Measurements from ENCODE around the gene TSC22D2.
A peak's percentile ranks its signal among the peaks of the same experiment; 100 is the strongest.

TSC22D2 gene

DNA sequence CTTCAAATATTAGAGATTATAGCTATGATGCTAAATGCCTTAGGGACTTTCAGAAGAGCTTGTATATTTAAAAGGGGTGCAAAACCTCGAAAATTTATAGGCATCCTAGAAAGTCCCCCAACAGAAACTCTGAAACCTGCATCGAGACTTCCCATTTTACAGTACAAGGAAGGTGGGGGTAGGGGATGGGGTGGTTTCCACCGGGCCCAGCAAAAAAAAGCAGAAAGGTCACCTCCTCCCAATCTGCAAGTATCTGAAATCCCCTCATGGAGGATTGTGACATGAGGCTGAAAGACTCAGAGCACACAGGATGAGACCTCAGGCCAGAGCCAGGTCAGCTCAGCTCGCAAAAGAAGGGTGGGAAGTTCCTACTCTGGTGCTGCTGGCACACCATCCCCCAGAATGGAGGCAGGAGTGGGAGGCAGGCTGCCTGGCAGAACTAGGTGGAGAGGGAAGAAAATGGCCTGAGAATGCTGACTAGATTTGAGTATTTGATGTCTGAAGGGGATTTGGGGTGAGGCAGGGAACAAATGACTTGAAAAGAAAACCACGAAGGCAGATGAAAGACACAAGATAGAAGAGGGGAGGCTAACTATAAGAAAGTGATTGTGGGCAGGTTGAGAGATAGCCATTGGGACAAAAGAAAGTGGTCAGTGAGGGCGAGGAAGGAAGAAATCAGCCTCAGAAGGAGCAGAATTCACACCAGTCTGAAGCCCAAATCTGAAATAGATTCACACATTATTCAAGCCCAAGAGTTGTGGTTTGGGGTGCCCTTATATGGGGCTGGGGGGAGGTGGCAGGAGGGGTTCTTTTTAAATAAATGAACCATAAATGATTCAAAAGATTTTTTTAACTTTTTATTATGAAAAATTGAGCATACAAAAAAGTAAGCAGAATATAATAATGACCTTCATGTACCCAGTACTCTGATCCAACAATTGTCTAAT, 22.5 kb upstream of the TSC22D2 start:
- DNase-seq (ENCODE audit: low read depth in 3 of 3): peak in 1 of 3 experiments; percentile 1

- no peak for DNase-seq (ENCODE audit: low read depth in 3 of 3)
Measured at GRCh38 chr3:150388498-150389418, 19.3 kb upstream of the TSC22D2 start.

DNA sequence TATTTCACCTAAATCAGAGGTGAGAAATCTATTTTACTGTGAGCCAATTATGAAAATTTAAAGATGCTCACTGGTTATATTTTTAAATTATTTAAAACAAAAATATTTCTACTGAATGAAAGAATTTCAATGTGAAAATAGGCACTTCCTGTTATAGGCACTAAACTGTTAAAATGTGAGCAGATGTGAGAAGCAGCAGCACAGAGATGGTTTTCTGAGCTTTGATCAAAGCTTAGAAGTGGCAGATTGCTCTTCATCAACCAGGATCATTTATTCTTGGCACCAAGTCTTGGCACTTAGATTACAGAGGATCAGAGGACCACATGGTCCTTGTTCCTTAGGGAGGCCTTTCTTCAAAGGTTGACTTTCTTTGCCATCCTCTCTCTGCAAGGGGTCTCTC, 18.0 kb upstream of the TSC22D2 start:
- no peak for DNase-seq (ENCODE audit: low read depth in 3 of 3)

GRCh38 chr3:150391161-150391560, 16.9 kb upstream of the TSC22D2 start:
- DNase-seq (ENCODE audit: low read depth in 3 of 3): no peak

DNA sequence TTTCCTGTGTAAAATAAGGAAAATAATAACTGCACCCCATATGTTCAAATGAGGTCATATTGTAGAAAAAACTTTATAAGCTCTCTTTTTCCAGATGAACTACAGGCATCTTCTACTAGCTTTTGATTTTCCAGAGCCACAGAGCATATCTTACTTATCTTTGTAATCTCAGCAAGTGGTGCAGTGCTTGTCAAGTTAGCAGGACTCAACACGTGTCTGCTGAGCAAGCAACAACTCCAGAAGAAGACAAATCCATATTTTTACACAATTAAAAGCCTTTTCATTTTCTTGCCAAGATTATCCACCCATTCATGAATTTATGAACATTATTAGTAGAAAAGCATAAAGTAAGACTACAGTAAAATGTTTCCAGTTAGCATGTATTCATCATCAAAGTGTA, 14.4 kb upstream of the TSC22D2 start:
- DNase-seq (ENCODE audit: low read depth in 3 of 3): no peak

GRCh38 chr3:150394606-150395005, 13.5 kb upstream of the TSC22D2 start:
- no peak for DNase-seq (ENCODE audit: low read depth in 3 of 3)

GRCh38 chr3:150396491-150396890, 11.6 kb upstream of the TSC22D2 start:
- DNase-seq (ENCODE audit: low read depth in 3 of 3): no peak

DNA sequence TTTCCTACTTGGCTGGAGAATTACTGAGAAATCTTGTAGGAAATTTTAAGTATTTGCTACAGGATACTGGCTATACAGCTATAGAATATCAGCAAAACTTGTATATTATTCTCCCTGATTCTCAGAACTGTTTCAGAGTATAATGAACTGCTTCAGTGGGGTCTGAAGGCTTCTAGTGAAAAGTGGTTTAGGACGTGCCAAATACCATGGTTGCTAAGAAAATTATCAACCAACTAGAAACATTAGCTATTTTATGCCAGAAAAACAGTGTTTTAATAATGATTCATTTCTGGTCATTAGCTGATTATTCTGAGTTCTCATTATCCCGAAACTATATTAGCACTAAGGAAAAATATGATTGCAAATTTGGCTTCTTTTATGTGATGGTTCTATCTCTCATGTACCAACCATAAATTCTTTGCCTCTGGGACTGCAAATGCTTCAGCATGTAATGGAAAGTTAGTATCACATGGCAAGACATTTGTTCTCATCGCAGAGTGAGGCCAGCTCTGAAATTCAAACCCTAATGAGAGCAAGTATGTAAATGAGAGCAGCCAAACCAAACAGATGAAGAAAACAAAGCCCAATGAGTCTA, 11.0 kb upstream of the TSC22D2 start:
- no peak for DNase-seq (ENCODE audit: low read depth in 3 of 3)

- no peak for DNase-seq (ENCODE audit: low read depth in 3 of 3)
Measured at GRCh38 chr3:150399060-150399459, 9.0 kb upstream of the TSC22D2 start.

DNA sequence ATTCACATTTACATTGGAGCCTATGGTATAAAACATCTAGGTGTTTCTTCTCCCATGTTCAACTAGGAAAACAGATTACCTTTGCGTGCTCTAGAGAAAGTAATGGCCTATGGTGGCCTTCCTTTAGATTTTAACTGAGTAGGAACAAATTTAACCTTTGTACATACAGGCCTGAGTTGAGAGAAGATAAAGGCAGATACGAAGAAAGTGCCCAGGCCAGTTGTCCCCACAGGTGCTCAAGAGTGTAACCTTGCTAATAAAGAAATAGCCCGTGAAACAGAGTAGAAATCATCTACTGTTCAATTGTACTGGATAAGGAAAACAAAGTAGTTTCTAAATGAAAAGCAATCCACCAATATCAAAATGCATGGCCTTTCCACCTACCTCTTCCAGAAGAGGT, 6.8 kb upstream of the TSC22D2 start:
- no peak for DNase-seq (ENCODE audit: low read depth in 3 of 3)

GRCh38 chr3:150402217-150402616, 5.9 kb upstream of the TSC22D2 start:
- no peak for DNase-seq (ENCODE audit: low read depth in 3 of 3)

DNA sequence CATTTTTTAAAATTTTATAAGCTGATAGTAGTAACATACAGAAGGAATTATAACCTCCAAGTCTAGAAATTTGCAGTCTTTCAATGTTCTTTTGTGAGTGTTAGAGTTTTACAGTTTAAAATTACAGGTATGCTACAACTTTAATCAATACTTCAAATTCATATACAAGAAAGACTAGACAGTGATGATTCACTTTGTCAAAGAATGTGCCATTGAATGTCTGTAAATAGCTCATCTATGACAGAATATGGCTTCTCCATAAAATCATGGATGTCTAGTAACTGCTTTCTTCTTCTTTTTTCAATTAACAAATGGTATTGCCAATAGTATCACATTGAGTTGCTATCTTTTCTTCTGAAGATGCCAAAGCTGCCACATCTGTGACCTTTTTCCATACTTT, 4.1 kb upstream of the TSC22D2 start:
- no peak for DNase-seq (ENCODE audit: low read depth in 3 of 3)

DNA sequence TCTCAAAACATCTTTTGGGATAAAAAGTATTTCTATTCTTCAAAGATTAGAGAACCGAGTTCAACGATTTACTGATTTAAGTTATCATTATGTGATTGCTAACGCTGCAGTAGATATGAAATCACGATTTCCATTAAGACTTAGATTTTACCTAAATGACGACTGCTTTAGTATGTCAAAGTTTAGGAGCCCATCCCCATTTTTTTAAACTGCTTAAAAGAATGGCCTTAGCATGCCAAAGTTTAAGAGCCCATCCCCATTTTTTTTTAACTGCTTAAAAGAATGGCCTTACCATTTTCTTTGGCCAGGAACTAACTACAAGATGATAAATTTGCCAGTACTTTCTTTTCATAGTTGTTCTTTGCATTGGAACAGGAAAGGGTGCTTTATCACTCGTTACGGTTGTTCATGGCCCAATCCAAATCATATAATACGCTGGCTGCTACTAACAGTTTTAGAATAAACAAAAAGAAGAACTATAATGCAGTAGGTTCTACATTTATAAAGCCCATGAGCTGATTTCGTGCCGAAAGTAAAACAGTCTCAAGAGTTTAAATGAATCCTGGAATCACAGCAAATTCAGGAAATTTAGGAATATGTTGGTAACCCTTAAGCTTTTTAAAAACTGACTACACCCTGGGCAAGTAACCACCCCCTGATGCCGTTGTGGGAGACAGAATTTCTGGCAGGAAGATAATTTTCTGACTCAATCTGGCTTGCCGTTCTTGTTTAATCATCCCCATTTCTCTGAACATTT, 869 bp upstream of the TSC22D2 start:
- no peak for DNase-seq (ENCODE audit: low read depth in 3 of 3)

DNA sequence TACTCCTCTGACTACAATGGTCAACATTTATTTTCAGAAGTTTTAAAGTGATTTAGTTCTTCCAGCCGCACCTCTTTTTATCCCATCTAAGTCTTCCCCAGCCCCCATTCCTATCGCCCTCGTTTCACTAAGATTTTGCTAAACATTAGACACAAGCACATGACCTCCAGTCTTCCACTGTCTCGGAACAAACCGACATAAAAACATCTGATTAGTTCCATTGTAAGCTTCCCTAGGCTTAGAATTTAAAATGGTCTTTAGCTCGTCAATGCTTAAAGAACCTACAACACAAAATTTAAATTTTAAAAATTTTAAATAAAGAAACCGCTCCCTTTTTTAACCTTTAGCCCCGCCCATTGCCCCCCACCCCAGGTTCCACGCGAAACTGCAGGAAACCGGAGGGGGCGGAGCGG, 284 bp upstream of the TSC22D2 start:
- DNase-seq (ENCODE audit: low read depth in 3 of 3): no peak

DNA sequence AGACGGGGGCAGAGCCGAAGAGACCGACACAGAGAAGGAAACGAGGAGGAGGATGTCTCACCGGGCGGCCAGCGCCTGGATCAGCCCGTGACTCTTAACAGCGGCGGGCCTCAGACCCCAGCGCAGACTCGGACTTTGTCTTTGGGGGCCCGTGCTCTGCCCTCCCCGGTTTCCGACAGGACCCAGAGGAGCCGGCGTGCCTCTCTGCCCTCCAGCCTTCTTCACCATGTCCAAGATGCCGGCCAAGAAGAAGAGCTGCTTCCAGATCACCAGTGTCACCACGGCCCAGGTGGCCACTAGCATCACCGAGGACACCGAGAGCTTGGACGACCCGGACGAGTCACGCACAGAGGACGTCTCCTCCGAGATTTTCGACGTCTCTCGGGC, 1.0 kb downstream of the TSC22D2 start:
- DNase-seq (ENCODE audit: low read depth in 3 of 3): no peak

GRCh38 chr3:150409512-150410310, 1.6 kb downstream of the TSC22D2 start:
- DNase-seq (ENCODE audit: low read depth in 3 of 3): peak; percentile 27 to 73 (median 42)

DNA sequence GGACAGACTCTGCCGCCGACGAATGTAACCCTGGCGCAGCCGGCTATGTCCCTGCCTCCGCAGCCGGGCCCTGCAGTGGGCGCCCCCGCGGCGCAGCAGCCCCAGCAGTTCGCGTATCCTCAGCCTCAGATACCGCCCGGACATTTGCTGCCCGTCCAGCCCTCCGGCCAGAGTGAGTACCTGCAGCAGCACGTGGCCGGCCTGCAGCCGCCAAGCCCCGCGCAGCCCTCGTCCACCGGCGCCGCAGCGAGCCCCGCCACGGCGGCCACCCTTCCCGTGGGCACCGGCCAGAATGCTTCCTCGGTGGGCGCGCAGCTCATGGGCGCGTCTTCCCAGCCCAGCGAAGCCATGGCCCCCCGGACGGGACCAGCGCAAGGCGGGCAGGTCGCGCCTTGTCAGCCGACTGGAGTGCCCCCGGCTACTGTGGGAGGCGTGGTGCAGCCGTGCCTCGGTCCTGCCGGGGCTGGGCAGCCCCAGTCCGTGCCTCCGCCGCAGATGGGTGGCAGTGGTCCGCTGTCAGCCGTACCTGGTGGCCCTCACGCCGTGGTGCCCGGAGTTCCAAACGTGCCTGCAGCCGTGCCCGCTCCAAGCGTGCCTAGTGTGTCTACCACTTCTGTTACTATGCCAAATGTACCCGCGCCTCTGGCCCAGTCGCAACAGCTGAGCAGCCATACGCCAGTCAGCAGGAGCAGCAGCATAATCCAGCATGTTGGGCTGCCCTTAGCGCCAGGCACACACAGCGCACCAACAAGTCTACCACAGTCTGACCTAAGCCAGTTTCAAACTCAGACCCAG, 2.4 kb downstream of the TSC22D2 start:
- DNase-seq (ENCODE audit: low read depth in 3 of 3): peak in 1 of 3 experiments; percentile 26

- DNase-seq (ENCODE audit: low read depth in 3 of 3): no peak
Measured at GRCh38 chr3:150411106-150411460, 3.0 kb downstream of the TSC22D2 start.

DNA sequence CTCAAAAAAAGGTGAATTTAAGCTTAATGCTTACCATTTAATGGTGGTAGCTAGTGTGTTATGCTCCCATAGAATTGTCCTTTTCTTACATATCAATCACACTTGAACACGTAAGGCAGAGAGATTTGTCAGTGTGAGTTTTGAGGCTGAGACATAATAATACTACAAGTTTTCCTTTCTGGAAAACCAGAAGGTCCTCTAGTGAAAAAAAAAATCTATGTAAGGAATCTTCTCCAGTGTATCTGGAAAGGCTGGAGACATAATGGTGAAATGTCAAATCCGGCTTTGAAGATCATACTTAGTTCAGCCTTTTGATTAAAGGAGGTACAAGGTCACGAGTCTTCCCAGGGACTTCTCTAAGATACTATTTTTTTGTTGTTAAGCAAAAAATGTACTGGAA, 3.4 kb downstream of the TSC22D2 start:
- no peak for DNase-seq (ENCODE audit: low read depth in 3 of 3)

DNA sequence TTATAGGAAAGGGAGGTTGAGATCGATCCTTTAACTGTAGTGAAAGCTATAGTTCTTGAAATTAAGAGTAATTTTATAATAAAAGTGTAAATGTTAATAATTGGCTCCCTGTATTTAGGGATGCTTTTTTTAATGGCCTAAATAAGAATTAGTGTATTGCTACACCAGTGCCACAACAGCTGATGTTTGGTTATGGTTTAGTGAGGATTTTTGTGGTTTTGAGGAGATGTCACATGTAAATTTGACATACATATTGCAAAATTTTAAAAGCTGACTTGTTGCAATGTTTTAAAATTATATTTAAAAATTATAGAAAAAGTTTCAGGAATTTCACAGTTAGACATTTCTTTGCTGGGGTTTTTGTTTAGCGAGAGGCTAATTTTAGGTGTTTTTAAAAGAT, 3.9 kb downstream of the TSC22D2 start:
- no peak for DNase-seq (ENCODE audit: low read depth in 3 of 3)

Data from stimulated activated CD4-positive, alpha-beta T cell treated with anti-CD3 and anti-CD28 coated beads, TNF-alpha, amount 100 ng/mL, for 24 hours (primary cell).